Activated CD4-positive, alpha-beta memory T cell treated with anti-CD3 and anti-CD28 coated beads, Interleukin-2, amount 10 ng/mL, durations not matched to agents 7 days and 5 days (primary cell): Measurements from ENCODE around the gene MGAT4B. TPM values are rescaled to one million over a fixed set of nuclear protein-coding genes. Genes with fewer than 3 reads are reported as not detected.

Experiments
- CTCF ChIA-PET: fragments of 350-600 bp; sonication (Branson Sonifier 250); formaldehyde crosslinking; loops from one replicate; lab custom pipeline; 2021; ENCODE audit warnings: antibody characterized with exemption, inconsistent platforms; lab: Charles Lee
- POLR2A ChIA-PET: fragments of 350-600 bp; sonication (Branson Sonifier 250); formaldehyde crosslinking; loops from one replicate; lab custom pipeline; 2021; ENCODE audit warnings: antibody characterized with exemption; lab: Charles Lee
- DNase-seq: peaks from one replicate; pipeline ENCODE4 v3.0.0-alpha.2; 2020
- H3K27ac Mint-ChIP-seq: one replicate; pipeline ENCODE4 v1.8.0; 2021; ENCODE audit warnings: mild to moderate bottlenecking, mixed read lengths
- H3K27me3 Mint-ChIP-seq: one replicate; pipeline ENCODE4 v1.8.0; 2021; ENCODE audit warnings: mixed read lengths
- H3K36me3 Mint-ChIP-seq: one replicate; pipeline ENCODE4 v1.8.0; 2021; ENCODE audit warnings: low read depth, mixed read lengths
- H3K4me1 Mint-ChIP-seq: one replicate; pipeline ENCODE4 v1.8.0; 2021; ENCODE audit warnings: mixed read lengths
- H3K4me3 Mint-ChIP-seq: one replicate; pipeline ENCODE4 v1.8.0; 2021; ENCODE audit warnings: mild to moderate bottlenecking, mixed read lengths
- H3K9me3 Mint-ChIP-seq: one replicate; pipeline ENCODE4 v1.8.0; 2021; ENCODE audit warnings: mixed read lengths
- total RNA-seq, 2 experiments: library from RNA; stranded (reverse); gene quantifications; one replicate each; pipeline ENCODE4 v1.2.3, GENCODE V29; 2021

The MGAT4B gene
- total RNA-seq, 2 experiments from 2014 or later, result 94.8 to 95.7 TPM

GRCh38 chr5:179822059-179822432 is 15.4 kb upstream of the MGAT4B start:
- ChIA-PET CTCF (interaction anchor here (1.0 to 1.3 kb wide), 3 partner anchors 14 to 55 kb away, joined by 3 to 4 read pairs (median 3); no protein-coding TSS in a partner anchor), POLR2A (interaction anchor here (0.5 to 2.7 kb wide), 10 partner anchors 9 to 120 kb away, joined by 3 to 19 read pairs (median 4); partner anchors contain the start of gene MRNIP)
- Mint-ChIP-seq H3K4me1 (peaks cover 53% of the 10 kb centered on the region), H3K4me3 (peak overlapping the region; percentile 93), H3K9me3 (no peaks in the 10 kb centered on the region), H3K36me3 (peaks cover 58% of the 10 kb centered on the region), H3K27ac (peak overlapping the region; percentile 97), H3K27me3 (no peaks in the 10 kb centered on the region)
- DNase-seq, result no peak

- Mint-ChIP-seq H3K4me3 (peak overlapping the region; percentile 93), H3K9me3 (no peaks in the 10 kb centered on the region), H3K27me3 (no peaks in the 10 kb centered on the region), H3K36me3 (peaks cover 52% of the 10 kb centered on the region), H3K27ac (peak overlapping the region; percentile 97), H3K4me1 (peaks cover 51% of the 10 kb centered on the region)
- POLR2A ChIA-PET, result interaction anchor here (0.5 to 2.7 kb wide), 19 partner anchors 9 to 262 kb away, joined by 3 to 21 read pairs (median 5); partner anchors contain the start of genes CANX, HNRNPH1, MGAT4B and MRNIP
- DNase-seq, result peak; percentile 91
- CTCF ChIA-PET, result interaction anchor here (1.0 to 1.6 kb wide), 4 partner anchors 13 to 54 kb away, joined by 3 to 5 read pairs (median 4); no protein-coding TSS in a partner anchor
These were observed 14.8 kb upstream of the MGAT4B start for GRCh38 chr5:179821298-179822058.

GRCh38 chr5:179820483-179821297 is 14.0 kb upstream of the MGAT4B start, which contains the start of gene SQSTM1:
SQSTM1 (plus strand) TSS chr5:179820905; CDS start chr5:179820937, 32 bp downstream.
- peak; percentile 82 for DNase-seq
- Mint-ChIP-seq H3K4me1 (peaks cover 52% of the 10 kb centered on the region), H3K9me3 (no peaks in the 10 kb centered on the region), H3K36me3 (peaks cover 46% of the 10 kb centered on the region), H3K27me3 (no peaks in the 10 kb centered on the region), H3K4me3 (peak within 1 kb of the TSS; percentile 93), H3K27ac (peak within 1 kb of the TSS; percentile 97)
- ChIA-PET POLR2A (interaction anchor here (0.8 to 2.7 kb wide), 14 partner anchors 9 to 261 kb away, joined by 3 to 21 read pairs (median 6); partner anchors contain the start of genes CANX, HNRNPH1, MAML1 and MGAT4B), CTCF (interaction anchor here (0.6 to 1.6 kb wide), 3 partner anchors 9 to 226 kb away, joined by 4 to 6 read pairs (median 5); no protein-coding TSS in a partner anchor)

DNA sequence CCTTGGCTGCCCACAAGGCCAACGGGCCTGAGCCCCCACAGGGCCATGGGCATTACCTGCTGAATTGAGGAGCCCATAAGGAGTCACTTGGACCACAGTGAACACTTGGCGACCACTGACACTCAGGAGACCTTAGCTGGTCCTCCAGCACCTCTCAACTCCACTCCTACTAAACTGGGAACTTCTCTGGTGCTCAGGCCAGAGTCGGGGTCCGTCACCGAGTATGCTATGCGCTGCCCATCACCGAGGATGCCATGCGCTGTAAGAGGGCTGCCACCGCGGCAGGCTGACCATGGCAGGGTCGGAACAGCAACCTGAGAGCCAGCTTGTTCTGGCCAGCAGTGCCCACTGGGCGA is 13.4 kb upstream of the MGAT4B start:
- no peak for DNase-seq
- H3K27me3 Mint-ChIP-seq, result no peaks in the 10 kb centered on the region
- H3K4me1 Mint-ChIP-seq, result peaks cover 54% of the 10 kb centered on the region
- peak overlapping the region; percentile 76 for H3K27ac Mint-ChIP-seq
- peaks cover 43% of the 10 kb centered on the region for H3K36me3 Mint-ChIP-seq
- ChIA-PET CTCF (interaction anchor here (0.6 to 1.6 kb wide), 4 partner anchors 9 to 226 kb away, joined by 4 to 6 read pairs (median 5); no protein-coding TSS in a partner anchor), POLR2A (interaction anchor here (0.8 to 2.7 kb wide), 14 partner anchors 9 to 260 kb away, joined by 3 to 21 read pairs (median 6); partner anchors contain the start of genes HNRNPH1, MAML1 and MGAT4B)
- H3K4me3 Mint-ChIP-seq, result peak overlapping the region; percentile 70
- no peaks in the 10 kb centered on the region for H3K9me3 Mint-ChIP-seq

- Mint-ChIP-seq H3K27ac (peak overlapping the region; percentile 76), H3K4me3 (peak overlapping the region; percentile 70), H3K4me1 (peaks cover 51% of the 10 kb centered on the region), H3K27me3 (no peaks in the 10 kb centered on the region), H3K36me3 (peaks cover 37% of the 10 kb centered on the region), H3K9me3 (no peaks in the 10 kb centered on the region)
- ChIA-PET CTCF (interaction anchor here (0.6 to 1.6 kb wide), 4 partner anchors 8 to 225 kb away, joined by 4 to 6 read pairs (median 5); no protein-coding TSS in a partner anchor), POLR2A (interaction anchor here (0.7 to 2.7 kb wide), 13 partner anchors 8 to 196 kb away, joined by 3 to 21 read pairs (median 7); partner anchors contain the start of genes HNRNPH1, MAML1 and MGAT4B)
- DNase-seq, result peak; percentile 45
These were observed 12.8 kb upstream of the MGAT4B start for GRCh38 chr5:179819296-179820126.

GRCh38 chr5:179818746-179819295 is 12.2 kb upstream of the MGAT4B start:
- H3K4me3 Mint-ChIP-seq, result peak overlapping the region; percentile 65
- POLR2A ChIA-PET, result interaction anchor here (0.7 to 2.6 kb wide), 6 partner anchors 8 to 196 kb away, joined by 3 to 21 read pairs (median 6); partner anchors contain the start of gene HNRNPH1

DNA sequence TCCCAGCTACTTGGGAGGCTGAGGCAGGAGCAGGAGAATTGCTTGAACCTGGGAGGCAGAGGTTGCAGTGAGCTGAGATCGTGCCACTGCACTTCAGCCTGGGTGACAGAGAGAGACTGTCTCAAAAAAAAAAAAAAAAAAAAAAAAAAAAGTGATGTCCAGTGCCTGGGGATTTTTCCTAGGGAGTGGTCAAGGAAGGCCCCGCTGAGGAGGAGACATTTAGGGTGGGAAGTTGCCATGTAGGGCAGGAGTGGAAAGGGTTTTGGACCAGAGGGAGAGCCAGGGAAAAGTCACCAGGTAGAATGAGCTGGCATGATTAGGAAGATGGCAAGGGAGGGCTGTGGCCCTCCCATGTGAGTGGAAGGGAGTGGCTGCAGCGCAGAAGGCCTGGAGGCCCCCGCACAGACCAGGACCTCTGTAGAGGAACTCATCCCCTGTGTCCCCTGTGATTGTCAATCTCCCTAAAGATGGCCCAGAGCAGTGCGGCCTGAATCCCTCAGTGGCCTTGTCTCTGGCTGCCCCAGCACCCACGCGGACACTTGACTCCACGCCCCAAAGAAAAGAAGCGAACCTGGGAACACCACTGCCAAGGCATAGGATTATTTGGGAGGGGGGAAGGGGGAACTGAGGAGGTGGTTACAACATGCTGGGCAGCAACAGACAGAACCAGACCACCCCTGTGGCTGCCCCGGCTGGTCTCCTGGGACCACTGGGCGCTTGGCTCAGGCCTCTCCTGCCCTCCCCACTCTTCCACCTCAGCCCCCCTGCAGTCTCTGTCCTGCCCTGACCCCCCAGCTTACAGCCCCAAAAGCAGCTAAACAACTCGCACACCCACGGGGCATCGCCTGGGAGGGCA is 11.5 kb upstream of the MGAT4B start:
- ChIA-PET POLR2A (interaction anchor here (2.6 kb wide), 1 partner anchor 12 kb away, joined by 7 read pairs; no protein-coding TSS in a partner anchor), CTCF (interaction anchor here (1.4 kb wide), 1 partner anchor 16 kb away, joined by 3 read pairs; no protein-coding TSS in a partner anchor)
- DNase-seq, result no peak
- H3K4me1 Mint-ChIP-seq, result peaks cover 47% of the 10 kb centered on the region
- H3K27ac Mint-ChIP-seq, result peak overlapping the region; percentile 63
- H3K27me3 Mint-ChIP-seq, result no peaks in the 10 kb centered on the region
- H3K36me3 Mint-ChIP-seq, result peaks cover 25% of the 10 kb centered on the region
- H3K4me3 Mint-ChIP-seq, result peak overlapping the region; percentile 65
- H3K9me3 Mint-ChIP-seq, result no peaks in the 10 kb centered on the region

More at GRCh38 chr5:179818746-179819295, 12.2 kb upstream of the MGAT4B start:
- CTCF ChIA-PET, result interaction anchor here (1.2 to 1.4 kb wide), 2 partner anchors 17 kb away, joined by 3 to 5 read pairs; no protein-coding TSS in a partner anchor
- peaks cover 50% of the 10 kb centered on the region for H3K4me1 Mint-ChIP-seq
- peaks cover 30% of the 10 kb centered on the region for H3K36me3 Mint-ChIP-seq
- DNase-seq, result peak; percentile 90
- no peaks in the 10 kb centered on the region for H3K9me3 Mint-ChIP-seq
- peak overlapping the region; percentile 63 for H3K27ac Mint-ChIP-seq
- H3K27me3 Mint-ChIP-seq, result no peaks in the 10 kb centered on the region

- Mint-ChIP-seq H3K9me3 (no peaks in the 10 kb centered on the region), H3K4me1 (peaks cover 41% of the 10 kb centered on the region), H3K4me3 (no peak overlapping the region), H3K27ac (no peak overlapping the region), H3K27me3 (no peaks in the 10 kb centered on the region), H3K36me3 (peaks cover 23% of the 10 kb centered on the region)
- ChIA-PET POLR2A (interaction anchor here (2.6 kb wide), 1 partner anchor 11 kb away, joined by 7 read pairs; no protein-coding TSS in a partner anchor), CTCF (interaction anchor here (1.4 kb wide), 1 partner anchor 16 kb away, joined by 3 read pairs; no protein-coding TSS in a partner anchor)
- DNase-seq, result no peak
These were observed 10.8 kb upstream of the MGAT4B start for GRCh38 chr5:179817470-179817840.

- no peak for DNase-seq
- ChIA-PET CTCF (interaction anchor here (1.4 kb wide), 1 partner anchor 15 kb away, joined by 3 read pairs; no protein-coding TSS in a partner anchor), POLR2A (interaction anchor here (2.6 kb wide), 1 partner anchor 11 kb away, joined by 7 read pairs; no protein-coding TSS in a partner anchor)
- Mint-ChIP-seq H3K27me3 (no peaks in the 10 kb centered on the region), H3K4me3 (no peak overlapping the region), H3K36me3 (peaks cover 20% of the 10 kb centered on the region), H3K9me3 (no peaks in the 10 kb centered on the region), H3K4me1 (peaks cover 36% of the 10 kb centered on the region), H3K27ac (no peak overlapping the region)
These were observed 10.3 kb upstream of the MGAT4B start for GRCh38 chr5:179816796-179817469.

DNA sequence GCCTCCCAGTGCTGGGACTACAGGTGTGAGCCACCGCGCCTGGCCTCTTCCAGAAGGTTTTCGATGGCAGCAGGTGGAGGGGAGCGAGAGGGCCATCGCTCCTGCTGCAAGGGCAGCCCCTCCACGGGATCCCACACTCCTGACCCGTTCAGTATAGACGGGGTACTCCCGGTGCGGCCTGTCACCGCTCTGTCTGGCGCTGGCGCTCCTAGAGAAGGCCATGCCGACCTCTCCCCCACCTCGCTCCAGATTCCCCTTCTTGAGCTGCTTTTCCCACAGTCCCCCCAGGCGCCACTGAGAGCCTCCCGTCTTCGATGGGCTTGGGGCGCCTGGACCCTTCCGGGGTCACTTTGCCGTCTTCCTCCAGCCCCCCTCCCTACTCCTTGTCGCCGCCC is 9.7 kb upstream of the MGAT4B start:
- no peaks in the 10 kb centered on the region for H3K9me3 Mint-ChIP-seq
- H3K36me3 Mint-ChIP-seq, result peaks cover 15% of the 10 kb centered on the region
- peaks cover 31% of the 10 kb centered on the region for H3K4me1 Mint-ChIP-seq
- H3K4me3 Mint-ChIP-seq, result no peak overlapping the region
- DNase-seq, result no peak
- ChIA-PET CTCF (interaction anchor here (0.8 kb wide), 1 partner anchor 14 kb away, joined by 4 read pairs; no protein-coding TSS in a partner anchor), POLR2A (interaction anchor here (2.6 kb wide), 1 partner anchor 10 kb away, joined by 7 read pairs; no protein-coding TSS in a partner anchor)
- H3K27ac Mint-ChIP-seq, result no peak overlapping the region
- H3K27me3 Mint-ChIP-seq, result no peaks in the 10 kb centered on the region
